H9 (cell line): ENCODE data around the gene NRXN2. TPM values are rescaled to one million over a fixed set of nuclear protein-coding genes. Genes with fewer than 3 reads are reported as not detected.

Experiments used
- DNase-seq: peaks from one replicate; pipeline ENCODE4 v3.0.0-alpha.2; 2017
- H2AFZ ChIP-seq: one replicate; pipeline ENCODE4 v1.6.1; 2013; ENCODE audit warnings: mild to moderate bottlenecking, low read length, control low read depth, moderate library complexity
- H2AK5ac ChIP-seq: 2 replicates; pipeline ENCODE4 v1.6.1; 2013; ENCODE audit warnings: low read length, control low read depth, mixed read lengths; ENCODE audit not compliant: insufficient read length
- H2BK120ac ChIP-seq: one replicate; pipeline ENCODE4 v1.6.1; 2013; ENCODE audit warnings: low read depth, mild to moderate bottlenecking, low read length, control low read depth, inconsistent platforms; ENCODE audit not compliant: poor library complexity, severe bottlenecking
- H2BK12ac ChIP-seq: 2 replicates; pipeline ENCODE4 v1.6.1; 2013; ENCODE audit warnings: low read length, control low read depth, mixed read lengths, low read depth; ENCODE audit not compliant: insufficient read length
- H2BK15ac ChIP-seq: 2 replicates; pipeline ENCODE4 v1.6.1; 2013; ENCODE audit warnings: low read depth, low read length, control low read depth
- H2BK20ac ChIP-seq: one replicate; pipeline ENCODE4 v1.6.1; 2013; ENCODE audit warnings: low read depth, mild to moderate bottlenecking, low read length, control low read depth, inconsistent platforms; ENCODE audit not compliant: poor library complexity, severe bottlenecking
- H2BK5ac ChIP-seq: 2 replicates; pipeline ENCODE4 v1.6.1; 2013; ENCODE audit warnings: low read length, control low read depth, mixed read lengths; ENCODE audit not compliant: insufficient read length
- H3K14ac ChIP-seq: 2 replicates; pipeline ENCODE4 v1.6.1; 2013; ENCODE audit warnings: low read length, control low read depth; ENCODE audit not compliant: insufficient read depth
- H3K18ac ChIP-seq: 2 replicates; pipeline ENCODE4 v1.6.1; 2013; ENCODE audit warnings: low read depth, mild to moderate bottlenecking, mixed read lengths, low read length, control low read depth; ENCODE audit not compliant: insufficient read length
- H3K23ac ChIP-seq: 2 replicates; pipeline ENCODE4 v1.6.1; 2013; ENCODE audit warnings: low read length, control low read depth, mixed read lengths, low read depth; ENCODE audit not compliant: insufficient read length
- H3K23me2 ChIP-seq: 2 replicates; pipeline ENCODE4 v1.6.1; 2013; ENCODE audit warnings: low read depth, mild to moderate bottlenecking, mixed read lengths, low read length, control low read depth; ENCODE audit not compliant: insufficient read length, poor library complexity, severe bottlenecking
- H3K27ac ChIP-seq: 2 replicates; pipeline ENCODE4 v1.5.1; 2013; ENCODE audit warnings: low read length, control low read depth, mixed read lengths, low read depth; ENCODE audit not compliant: insufficient read length
- H3K27me3 ChIP-seq: 2 replicates; pipeline ENCODE4 v1.6.1; 2013; ENCODE audit warnings: low read length, control low read depth, inconsistent platforms; ENCODE audit not compliant: insufficient read depth
- H3K4ac ChIP-seq: 2 replicates; pipeline ENCODE4 v1.6.1; 2013; ENCODE audit warnings: low read depth, mild to moderate bottlenecking, control low read depth, inconsistent platforms, low read length, moderate library complexity
- H3K4me1 ChIP-seq: 2 replicates; pipeline ENCODE4 v1.6.1; 2013; ENCODE audit warnings: low read length, control low read depth, inconsistent platforms; ENCODE audit not compliant: insufficient read depth
- H3K4me2 ChIP-seq: 2 replicates; pipeline ENCODE4 v1.6.1; 2013; ENCODE audit warnings: low read length, control low read depth, mixed read lengths; ENCODE audit not compliant: insufficient read length, insufficient read depth
- H3K56ac ChIP-seq: 2 replicates; pipeline ENCODE4 v1.6.1; 2013; ENCODE audit warnings: low read depth, mild to moderate bottlenecking, mixed read lengths, low read length, control low read depth; ENCODE audit not compliant: insufficient read length
- H3K79me1 ChIP-seq: 2 replicates; pipeline ENCODE4 v1.6.1; 2013; ENCODE audit warnings: low read depth, mild to moderate bottlenecking, moderate library complexity, low read length, control low read depth, inconsistent platforms; ENCODE audit not compliant: insufficient read depth, poor library complexity, severe bottlenecking
- H3K79me2 ChIP-seq: 2 replicates; pipeline ENCODE4 v1.6.1; 2013; ENCODE audit warnings: low read length, control low read depth, inconsistent platforms; ENCODE audit not compliant: insufficient read depth
- H3K9ac ChIP-seq: 2 replicates; pipeline ENCODE4 v1.6.1; 2013; ENCODE audit warnings: low read length, control low read depth, mixed read lengths; ENCODE audit not compliant: insufficient read length; ENCODE audit errors: extremely low read depth
- H3K9me3 ChIP-seq: one replicate; pipeline ENCODE4 v1.6.1; 2013; ENCODE audit warnings: low read depth, low read length, inconsistent platforms; ENCODE audit not compliant: control insufficient read depth
- H3T11ph ChIP-seq: one replicate; pipeline ENCODE4 v1.6.1; 2013; ENCODE audit warnings: mild to moderate bottlenecking, low read length, control low read depth, inconsistent platforms
- H4K20me1 ChIP-seq: one replicate; pipeline ENCODE4 v1.6.1; 2013; ENCODE audit not compliant: control insufficient read depth, insufficient read length, insufficient read depth
- H4K5ac ChIP-seq: 2 replicates; pipeline ENCODE4 v1.6.1; 2013; ENCODE audit warnings: low read depth, mild to moderate bottlenecking, mixed read lengths, low read length, control low read depth; ENCODE audit not compliant: insufficient read length
- H4K8ac ChIP-seq: replicated peaks from 2 replicates; pipeline ENCODE4 v1.6.1; 2013; ENCODE audit warnings: low read length, control low read depth, mixed read lengths, low read depth; ENCODE audit not compliant: insufficient read length
- H4K91ac ChIP-seq: 2 replicates; pipeline ENCODE4 v1.6.1; 2013; ENCODE audit warnings: low read depth, mild to moderate bottlenecking, moderate library complexity, mixed read lengths, low read length, control low read depth; ENCODE audit not compliant: insufficient read length
- H3K27ac Mint-ChIP-seq, 3 experiments: 2 replicates in 2 of 3; 3 replicates in 1 of 3; pipeline ENCODE4 v1.8.0; 2020 to 2021; ENCODE audit warnings: mixed read lengths in 3 of 3, mild to moderate bottlenecking in 1 of 3, moderate library complexity in 1 of 3
- H3K27me3 Mint-ChIP-seq: 2 replicates; pipeline ENCODE4 v1.8.0; 2021; ENCODE audit warnings: low read depth, mild to moderate bottlenecking, moderate library complexity, mixed read lengths
- H3K36me3 Mint-ChIP-seq, 3 experiments: 2 replicates in 2 of 3; 3 replicates in 1 of 3; pipeline ENCODE4 v1.8.0; 2020 to 2021; ENCODE audit warnings: low read depth in 3 of 3, mixed read lengths in 3 of 3; ENCODE audit not compliant: insufficient read depth in 1 of 3
- H3K4me1 Mint-ChIP-seq, 2 experiments: 2 replicates each; pipeline ENCODE4 v1.8.0; 2020; ENCODE audit warnings: mixed read lengths in 2 of 2
- H3K4me3 Mint-ChIP-seq, 2 experiments: 2 replicates in 1 of 2; 3 replicates in 1 of 2; pipeline ENCODE4 v1.8.0; 2020 to 2021; ENCODE audit warnings: mild to moderate bottlenecking in 2 of 2, mixed read lengths in 2 of 2, moderate library complexity in 1 of 2
- H3K9me3 Mint-ChIP-seq, 2 experiments: 2 replicates in 1 of 2; 3 replicates in 1 of 2; pipeline ENCODE4 v1.8.0; 2020; ENCODE audit warnings: mild to moderate bottlenecking in 2 of 2, mixed read lengths in 2 of 2, moderate library complexity in 1 of 2
- CTCF ChIP-seq: fragments of 200-600 bp; sonication (generic); conservative IDR thresholded peaks from 3 replicates; pipeline ENCODE4 v1.8.0; 2021; ENCODE audit warnings: antibody characterized with exemption, mild to moderate bottlenecking
- WGBS: extraction: QIAGEN DNeasy Blood & Tissue Kit; methylation state at CpG from one replicate; pipeline ENCODE4 v1.1.7; 2013; ENCODE audit warnings: missing lambda C conversion rate, low lambda C conversion rate, mixed read lengths; ENCODE audit not compliant: insufficient read length; ENCODE audit errors: extremely low coverage; 5-methylcytosine and 5-hydroxymethylcytosine counted together
- total RNA-seq: library from RNA; stranded (reverse); gene quantifications from 2 replicates; pipeline ENCODE4 v1.2.1, GENCODE V29; 2021

The NRXN2 gene
- total RNA-seq, 1 experiment from 2014 or later = 3.9 TPM

GRCh38 chr11:64585150-64585549, 137.8 kb downstream of the NRXN2 start:
- no peak overlapping the region for H4K5ac ChIP-seq
- DNase-seq = no peak

More at GRCh38 chr11:64585150-64585549, 137.8 kb downstream of the NRXN2 start:
- Histone ChIP-seq H3K18ac (no peak overlapping the region), H3K23me2 (no peaks in the 10 kb centered on the region), H2BK120ac (no peak overlapping the region), H2AFZ (no peak overlapping the region), H3K79me1 (no peaks in the 10 kb centered on the region), H3K9ac (no peak overlapping the region), H2AK5ac (no peak overlapping the region), H3K4me2 (no peak overlapping the region), H3K14ac (no peak overlapping the region), H3K56ac (no peak overlapping the region), H4K20me1 (no peaks in the 10 kb centered on the region), H3K9me3 (no peaks in the 10 kb centered on the region), H3K4me1 (no peaks in the 10 kb centered on the region), H3K27ac (no peak overlapping the region), H4K91ac (no peak overlapping the region), H3K4ac (no peak overlapping the region), H3K79me2 (no peaks in the 10 kb centered on the region), H3T11ph (no peak overlapping the region), H3K23ac (no peak overlapping the region), H2BK20ac (no peak overlapping the region), H2BK12ac (no peak overlapping the region), H2BK5ac (no peak overlapping the region), H4K8ac (no peak overlapping the region), H2BK15ac (no peak overlapping the region), H3K27me3 (no peaks in the 10 kb centered on the region)
- TF ChIP-seq CTCF = no peak
- Mint-ChIP-seq H3K36me3 (no peaks in the 10 kb centered on the region; a peak in 2 of 7 replicates), H3K9me3 (peaks cover 9 to 11% of the 10 kb centered on the region in 2 experiments), H3K27me3 (peaks cover 49% of the 10 kb centered on the region), H3K4me3 (no peak overlapping the region), H3K27ac (peak overlapping the region in 1 of 3 experiments; percentile 71; a peak in 2 of 7 replicates), H3K4me1 (peaks cover 0 to 4% of the 10 kb centered on the region in 2 experiments; a peak in 2 of 4 replicates)
- no CpG with 5 or more reads among the region's 8 CpGs for WGBS
